GM12878 (cell line): Measurements from ENCODE around the gene ZKSCAN8. TPM values are rescaled to one million over a fixed set of nuclear protein-coding genes. Genes with fewer than 3 reads are reported as not detected.

Experiments
- BCL11A ChIP-seq: IDR thresholded peaks from 2 replicates; pipeline ENCODE4 v1.6.1; 2011; ENCODE audit warnings: low read depth, low read length
- BMI1 ChIP-seq: fragments of 450-650 bp; IDR thresholded peaks from 2 replicates; pipeline ENCODE4 v1.6.1; 2016; ENCODE audit warnings: mild to moderate bottlenecking, moderate library complexity, borderline replicate concordance
- CREB1 ChIP-seq: IDR thresholded peaks from 2 replicates; pipeline ENCODE4 v1.6.1; 2012; ENCODE audit warnings: low read depth, mild to moderate bottlenecking, inconsistent platforms
- EGR1 ChIP-seq, 2 experiments: IDR thresholded peaks; 1 replicate in 1 of 2; 2 replicates in 1 of 2; pipeline ENCODE4 v1.6.1; 2011 to 2012; ENCODE audit warnings: low read depth in 2 of 2, low read length in 2 of 2, borderline replicate concordance in 1 of 2, mild to moderate bottlenecking in 1 of 2, moderate library complexity in 1 of 2
- ESRRA ChIP-seq: IDR thresholded peaks from 2 replicates; pipeline ENCODE4 v1.6.1; 2012; ENCODE audit warnings: mild to moderate bottlenecking, low read length, improper control_type of control experiment
- ETV6 ChIP-seq, 2 experiments: fragments of 450-650 bp in 1 of 2; IDR thresholded peaks in 1 of 2; conservative IDR thresholded peaks in 1 of 2; 2 replicates each; pipeline ENCODE4 v1.6.1; 2014; ENCODE audit warnings: antibody characterized with exemption in 1 of 2, borderline replicate concordance in 1 of 2, low read depth in 1 of 2, mild to moderate bottlenecking in 1 of 2, moderate library complexity in 1 of 2
- FOXM1 ChIP-seq: IDR thresholded peaks from 2 replicates; pipeline ENCODE4 v1.6.1; 2012; ENCODE audit warnings: low read depth, mild to moderate bottlenecking, inconsistent platforms, low read length, moderate library complexity
- HCFC1 ChIP-seq: fragments of 150-350 bp; IDR thresholded peaks from 2 replicates; pipeline ENCODE4 v1.6.1; 2014; ENCODE audit warnings: low read length
- IKZF1 ChIP-seq: fragments of 450-650 bp; conservative IDR thresholded peaks from 2 replicates; pipeline ENCODE4 v1.6.1; 2017; ENCODE audit warnings: antibody characterized with exemption, mild to moderate bottlenecking
- LARP7 ChIP-seq: fragments of 450-650 bp; IDR thresholded peaks from 2 replicates; pipeline ENCODE4 v1.6.1; 2017; ENCODE audit warnings: mild to moderate bottlenecking
- MYB ChIP-seq: fragments of 150-350 bp; IDR thresholded peaks from 2 replicates; pipeline ENCODE4 v1.6.1; 2014; ENCODE audit warnings: mild to moderate bottlenecking, low read depth, low read length, borderline replicate concordance
- NRF1 ChIP-seq: conservative IDR thresholded peaks from 2 replicates; pipeline ENCODE4 v1.6.1; 2011; ENCODE audit warnings: mild to moderate bottlenecking, low read depth, low read length, improper control_type of control experiment
- PAX5 ChIP-seq: IDR thresholded peaks from 2 replicates; pipeline ENCODE4 v1.6.1; 2011; ENCODE audit warnings: low read depth, low read length, borderline replicate concordance
- PAX8 ChIP-seq: fragments of 450-650 bp; IDR thresholded peaks from 2 replicates; pipeline ENCODE4 v1.6.1; 2017; ENCODE audit warnings: mild to moderate bottlenecking, moderate library complexity
- POLR2A ChIP-seq: IDR thresholded peaks from 2 replicates; pipeline ENCODE4 v1.6.1; 2011; ENCODE audit warnings: low read depth, mild to moderate bottlenecking, low read length
- RBBP5 ChIP-seq: fragments of 200-600 bp; sonication (generic); conservative IDR thresholded peaks from 2 replicates; pipeline ENCODE4 v1.6.1; 2016
- SMAD5 ChIP-seq: IDR thresholded peaks from 2 replicates; pipeline ENCODE4 v1.6.1; 2016; ENCODE audit warnings: antibody characterized with exemption, low read depth
- SRF ChIP-seq, 2 experiments: IDR thresholded peaks; 2 replicates each; pipeline ENCODE4 v1.6.1; 2011; ENCODE audit warnings: low read depth in 2 of 2, low read length in 2 of 2, mild to moderate bottlenecking in 1 of 2, moderate library complexity in 1 of 2
- STAT3 ChIP-seq: IDR thresholded peaks from 2 replicates; pipeline ENCODE4 v1.6.1; 2011; ENCODE audit warnings: low read depth, low read length, improper control_type of control experiment
- TAF1 ChIP-seq: IDR thresholded peaks from 2 replicates; pipeline ENCODE4 v1.6.1; 2011; ENCODE audit warnings: mild to moderate bottlenecking, low read depth, low read length, borderline replicate concordance
- TARDBP ChIP-seq: IDR thresholded peaks from 2 replicates; pipeline ENCODE4 v1.6.1; 2016; ENCODE audit warnings: borderline replicate concordance
- ZSCAN29 ChIP-seq: fragments of 450-650 bp; IDR thresholded peaks from 2 replicates; pipeline ENCODE4 v1.6.1; 2017; ENCODE audit warnings: mild to moderate bottlenecking, moderate library complexity
- polyA plus RNA-seq, 11 experiments: library from polyadenylated mRNA; depleted of rRNA in 4 of 11; unstranded in 6 of 11; stranded (reverse) in 5 of 11; fragments of >200 nt; fragmentation: Nextera tagmentation in 4 of 11; fragmentation: Illumina TruSeq in 1 of 11; extraction: Ambion mirVana in 4 of 11; extraction: Trizol in 1 of 11; gene quantifications; 1 replicate in 1 of 11; 2 replicates in 10 of 11; pipeline versions ENCODE4 v1.2.1 to v1.2.3, GENCODE V29; 2011 to 2016; ENCODE audit warnings: inconsistent platforms in 2 of 11, missing spikeins in 2 of 11, low read depth in 1 of 11
- total RNA-seq, 4 experiments: library from RNA; depleted of rRNA in 3 of 4; stranded (reverse); fragments of >200 nt in 3 of 4; fragmentation: Illumina TruSeq in 1 of 4; extraction: Trizol in 1 of 4; gene quantifications; 2 replicates each; pipeline versions ENCODE4 v1.2.1 to v1.2.3, GENCODE V29; 2013 to 2021
- TF ChIP-seq, protein P1 (sequence below): fragments of 450-650 bp; IDR thresholded peaks from 2 replicates; pipeline ENCODE4 v1.6.1; 2016; ENCODE audit warnings: mild to moderate bottlenecking
- TF ChIP-seq, protein P2 (sequence below): fragments of 450-650 bp; conservative IDR thresholded peaks from 2 replicates; pipeline ENCODE4 v1.6.1; 2017; ENCODE audit warnings: mild to moderate bottlenecking, moderate library complexity
- TF ChIP-seq, protein P3 (sequence below): IDR thresholded peaks from 2 replicates; pipeline ENCODE4 v1.6.1; 2012; ENCODE audit warnings: low read length, inconsistent platforms
- TF ChIP-seq, protein P4 (sequence below): IDR thresholded peaks from 2 replicates; pipeline ENCODE4 v1.6.1; 2012; ENCODE audit warnings: low read depth, low read length, improper control_type of control experiment

Gene ZKSCAN8
- total and polyA plus RNA-seq, 10 of the 15 experiments (the other 5 are each of a cell fraction or from before 2014, with no cell fraction given): 1.0 to 17.9 (median 8.7) TPM

DNA sequence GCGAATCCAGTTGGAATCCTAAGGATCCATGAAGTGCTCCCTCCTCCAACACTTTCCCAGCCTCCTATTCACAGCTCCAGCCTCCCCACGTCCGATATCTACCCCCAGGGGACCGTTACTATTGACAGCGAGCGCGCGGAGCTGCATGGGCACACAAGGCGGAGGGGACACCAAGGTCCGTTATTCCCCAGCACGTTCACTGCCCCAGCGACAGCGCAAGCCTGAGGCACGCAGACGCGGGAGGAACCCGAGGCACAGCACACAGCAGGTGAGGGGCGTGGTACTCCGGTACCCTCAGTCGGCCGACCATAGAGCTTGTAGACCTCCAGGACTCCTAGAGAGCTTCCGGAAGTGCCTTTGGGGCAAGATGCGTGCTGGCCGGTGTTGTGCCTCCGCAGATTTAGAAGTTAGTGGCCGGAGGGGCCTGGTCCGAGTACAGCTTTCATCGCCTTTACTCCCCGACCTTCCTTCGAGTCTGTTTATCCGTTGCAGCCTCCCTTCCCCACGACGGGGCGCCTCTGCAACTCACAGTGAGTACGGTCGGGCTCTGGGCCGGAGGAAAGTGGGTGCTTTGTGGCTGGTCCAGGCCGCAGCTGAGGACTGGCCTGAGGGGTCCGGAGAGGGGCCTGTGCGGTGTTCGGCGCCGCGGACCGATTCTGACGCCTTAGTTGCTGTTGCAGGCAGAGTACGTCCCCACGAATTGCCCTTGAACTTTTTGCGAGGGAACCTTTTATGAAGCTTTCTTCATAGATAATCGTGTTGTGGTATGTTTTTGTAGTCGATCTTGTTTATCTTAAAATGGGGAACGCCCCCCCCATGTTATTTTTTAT lies at the start of gene ZKSCAN8 (continued):
- TF ChIP-seq SMAD5: no peak
- no peak for TF ChIP-seq RBBP5
- 0 out of 2 replicates have a peak, but pooled peaks have one; percentile 76 for TF ChIP-seq TARDBP
- peak; percentile 7; the same call in 1 of the 2 replicates for TF ChIP-seq PAX5
- TF ChIP-seq EGR1 (IDR thresholded peaks at IDR 0.05; ENCODE audit: borderline replicate concordance in 1 of 2, low read depth in 2 of 2, low read length in 2 of 2): peak in 1 of 2 experiments; percentile 71; a peak in 2 of 3 replicates
- no peak for TF ChIP-seq ESRRA
- TF ChIP-seq, protein P1, sequence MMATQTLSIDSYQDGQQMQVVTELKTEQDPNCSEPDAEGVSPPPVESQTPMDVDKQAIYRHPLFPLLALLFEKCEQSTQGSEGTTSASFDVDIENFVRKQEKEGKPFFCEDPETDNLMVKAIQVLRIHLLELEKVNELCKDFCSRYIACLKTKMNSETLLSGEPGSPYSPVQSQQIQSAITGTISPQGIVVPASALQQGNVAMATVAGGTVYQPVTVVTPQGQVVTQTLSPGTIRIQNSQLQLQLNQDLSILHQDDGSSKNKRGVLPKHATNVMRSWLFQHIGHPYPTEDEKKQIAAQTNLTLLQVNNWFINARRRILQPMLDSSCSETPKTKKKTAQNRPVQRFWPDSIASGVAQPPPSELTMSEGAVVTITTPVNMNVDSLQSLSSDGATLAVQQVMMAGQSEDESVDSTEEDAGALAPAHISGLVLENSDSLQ: 0 out of 2 replicates have a peak, but pooled peaks have one; percentile 13
- no peak for TF ChIP-seq MYB
- TF ChIP-seq BMI1: no peak
- peak; percentile 48; the same call in 1 of the 2 replicates for TF ChIP-seq CREB1
- TF ChIP-seq TAF1: peak; percentile 94
- TF ChIP-seq, protein P2, sequence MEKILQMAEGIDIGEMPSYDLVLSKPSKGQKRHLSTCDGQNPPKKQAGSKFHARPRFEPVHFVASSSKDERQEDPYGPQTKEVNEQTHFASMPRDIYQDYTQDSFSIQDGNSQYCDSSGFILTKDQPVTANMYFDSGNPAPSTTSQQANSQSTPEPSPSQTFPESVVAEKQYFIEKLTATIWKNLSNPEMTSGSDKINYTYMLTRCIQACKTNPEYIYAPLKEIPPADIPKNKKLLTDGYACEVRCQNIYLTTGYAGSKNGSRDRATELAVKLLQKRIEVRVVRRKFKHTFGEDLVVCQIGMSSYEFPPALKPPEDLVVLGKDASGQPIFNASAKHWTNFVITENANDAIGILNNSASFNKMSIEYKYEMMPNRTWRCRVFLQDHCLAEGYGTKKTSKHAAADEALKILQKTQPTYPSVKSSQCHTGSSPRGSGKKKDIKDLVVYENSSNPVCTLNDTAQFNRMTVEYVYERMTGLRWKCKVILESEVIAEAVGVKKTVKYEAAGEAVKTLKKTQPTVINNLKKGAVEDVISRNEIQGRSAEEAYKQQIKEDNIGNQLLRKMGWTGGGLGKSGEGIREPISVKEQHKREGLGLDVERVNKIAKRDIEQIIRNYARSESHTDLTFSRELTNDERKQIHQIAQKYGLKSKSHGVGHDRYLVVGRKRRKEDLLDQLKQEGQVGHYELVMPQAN: peak; percentile 89
- TF ChIP-seq PAX8: no peak
- peak; percentile 38; the same call in 1 of the 2 replicates for TF ChIP-seq ZSCAN29
- TF ChIP-seq IKZF1: peak; percentile 85
- TF ChIP-seq HCFC1: peak; percentile 76
- TF ChIP-seq, protein P3, sequence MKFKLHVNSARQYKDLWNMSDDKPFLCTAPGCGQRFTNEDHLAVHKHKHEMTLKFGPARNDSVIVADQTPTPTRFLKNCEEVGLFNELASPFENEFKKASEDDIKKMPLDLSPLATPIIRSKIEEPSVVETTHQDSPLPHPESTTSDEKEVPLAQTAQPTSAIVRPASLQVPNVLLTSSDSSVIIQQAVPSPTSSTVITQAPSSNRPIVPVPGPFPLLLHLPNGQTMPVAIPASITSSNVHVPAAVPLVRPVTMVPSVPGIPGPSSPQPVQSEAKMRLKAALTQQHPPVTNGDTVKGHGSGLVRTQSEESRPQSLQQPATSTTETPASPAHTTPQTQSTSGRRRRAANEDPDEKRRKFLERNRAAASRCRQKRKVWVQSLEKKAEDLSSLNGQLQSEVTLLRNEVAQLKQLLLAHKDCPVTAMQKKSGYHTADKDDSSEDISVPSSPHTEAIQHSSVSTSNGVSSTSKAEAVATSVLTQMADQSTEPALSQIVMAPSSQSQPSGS: no peak
- TF ChIP-seq SRF (IDR thresholded peaks at IDR 0.05; ENCODE audit: low read depth in 2 of 2, low read length in 2 of 2): peak in 1 of 2 experiments; percentile 55; a peak in 2 of 4 replicates
- TF ChIP-seq, protein P4, sequence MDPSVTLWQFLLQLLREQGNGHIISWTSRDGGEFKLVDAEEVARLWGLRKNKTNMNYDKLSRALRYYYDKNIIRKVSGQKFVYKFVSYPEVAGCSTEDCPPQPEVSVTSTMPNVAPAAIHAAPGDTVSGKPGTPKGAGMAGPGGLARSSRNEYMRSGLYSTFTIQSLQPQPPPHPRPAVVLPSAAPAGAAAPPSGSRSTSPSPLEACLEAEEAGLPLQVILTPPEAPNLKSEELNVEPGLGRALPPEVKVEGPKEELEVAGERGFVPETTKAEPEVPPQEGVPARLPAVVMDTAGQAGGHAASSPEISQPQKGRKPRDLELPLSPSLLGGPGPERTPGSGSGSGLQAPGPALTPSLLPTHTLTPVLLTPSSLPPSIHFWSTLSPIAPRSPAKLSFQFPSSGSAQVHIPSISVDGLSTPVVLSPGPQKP: peak; percentile 86
- 0 out of 2 replicates have a peak, but pooled peaks have one; percentile 12 for TF ChIP-seq NRF1
- TF ChIP-seq FOXM1: 0 out of 2 replicates have a peak, but pooled peaks have one; percentile 44
- TF ChIP-seq BCL11A: no peak
- TF ChIP-seq POLR2A: peak; percentile 91
- no peak for TF ChIP-seq STAT3
- peak; percentile 93 for TF ChIP-seq LARP7
- no peak; a peak in 1 of 4 replicates for TF ChIP-seq ETV6 (conservative IDR thresholded peaks at IDR 0.05 in 1 of 2, IDR thresholded peaks at IDR 0.05 in 1 of 2; ENCODE audit: borderline replicate concordance in 1 of 2, low read depth in 1 of 2)
